Mesothelial cell of epicardium (in vitro differentiated cells): ENCODE measurements around the gene FYN. TPM values are rescaled to one million over a fixed set of nuclear protein-coding genes. Genes with fewer than 3 reads are reported as not detected.

Experiments
- DNase-seq, 2 experiments: peaks; one replicate each; pipeline ENCODE4 v3.0.0; 2021; ENCODE audit warnings: low spot score in 2 of 2; ENCODE audit not compliant: unreplicated experiment in 2 of 2
- H3K27ac Mint-ChIP-seq: 2 replicates; pipeline ENCODE4 v1.8.0; 2021; ENCODE audit warnings: mixed read lengths
- H3K27me3 Mint-ChIP-seq: 2 replicates; pipeline ENCODE4 v1.8.0; 2021; ENCODE audit warnings: low read depth, mixed read lengths
- H3K36me3 Mint-ChIP-seq: 2 replicates; pipeline ENCODE4 v1.8.0; 2021; ENCODE audit warnings: mixed read lengths
- H3K4me1 Mint-ChIP-seq: 2 replicates; pipeline ENCODE4 v1.8.0; 2021; ENCODE audit warnings: mixed read lengths
- H3K4me3 Mint-ChIP-seq: 2 replicates; pipeline ENCODE4 v1.8.0; 2021; ENCODE audit warnings: mild to moderate bottlenecking, moderate library complexity, mixed read lengths
- H3K9me3 Mint-ChIP-seq: 2 replicates; pipeline ENCODE4 v1.8.0; 2021; ENCODE audit warnings: mixed read lengths
- total RNA-seq: library from RNA; stranded (reverse); gene quantifications from 3 replicates; pipeline ENCODE4 v1.2.1, GENCODE V29; 2021
- TF ChIP-seq, protein P1 (sequence below): fragments of 200-600 bp; sonication (generic); IDR thresholded peaks from one replicate; pipeline ENCODE4 v1.5.0; 2021; ENCODE audit warnings: antibody characterized with exemption; ENCODE audit not compliant: unreplicated experiment

The FYN gene
- total RNA-seq, 1 donor from 2014 or later: 115 TPM

DNA sequence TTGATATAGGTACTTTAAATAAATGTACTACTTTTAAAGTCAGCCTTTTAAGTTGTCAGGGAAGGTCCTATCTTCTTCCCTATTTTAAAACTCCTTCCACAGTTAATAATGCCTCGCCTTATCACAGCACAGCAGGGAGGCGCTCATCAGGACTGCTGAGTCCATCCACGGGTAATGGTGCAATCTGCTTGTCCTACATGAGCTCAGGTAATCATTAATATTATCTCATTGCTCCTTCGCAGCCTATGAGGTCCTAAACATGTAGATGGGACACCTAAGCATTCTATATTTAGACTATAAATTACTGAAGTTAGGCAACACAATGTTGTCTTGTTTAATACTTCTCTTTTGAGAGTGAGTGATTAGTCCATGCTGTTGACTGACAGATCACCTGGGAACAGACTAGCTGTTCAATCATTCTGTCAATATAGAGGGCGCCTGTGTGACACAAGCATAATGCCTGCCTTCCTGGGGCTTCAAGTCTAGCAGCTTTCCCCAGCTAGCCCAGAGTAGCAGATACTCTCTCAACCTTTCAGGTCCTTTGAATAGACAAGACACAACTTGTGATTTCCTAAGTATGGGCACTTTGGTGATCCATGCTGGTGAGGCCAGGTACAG is 91.0 kb downstream of the FYN start:
- no peak overlapping the region for H3K4me3 Mint-ChIP-seq
- H3K9me3 Mint-ChIP-seq: no peaks in the 10 kb centered on the region
- H3K4me1 Mint-ChIP-seq: peaks cover 30% of the 10 kb centered on the region
- no peak for DNase-seq
- H3K36me3 Mint-ChIP-seq: peaks cover 1% of the 10 kb centered on the region
- no peak overlapping the region for H3K27ac Mint-ChIP-seq
- TF ChIP-seq, protein P1, sequence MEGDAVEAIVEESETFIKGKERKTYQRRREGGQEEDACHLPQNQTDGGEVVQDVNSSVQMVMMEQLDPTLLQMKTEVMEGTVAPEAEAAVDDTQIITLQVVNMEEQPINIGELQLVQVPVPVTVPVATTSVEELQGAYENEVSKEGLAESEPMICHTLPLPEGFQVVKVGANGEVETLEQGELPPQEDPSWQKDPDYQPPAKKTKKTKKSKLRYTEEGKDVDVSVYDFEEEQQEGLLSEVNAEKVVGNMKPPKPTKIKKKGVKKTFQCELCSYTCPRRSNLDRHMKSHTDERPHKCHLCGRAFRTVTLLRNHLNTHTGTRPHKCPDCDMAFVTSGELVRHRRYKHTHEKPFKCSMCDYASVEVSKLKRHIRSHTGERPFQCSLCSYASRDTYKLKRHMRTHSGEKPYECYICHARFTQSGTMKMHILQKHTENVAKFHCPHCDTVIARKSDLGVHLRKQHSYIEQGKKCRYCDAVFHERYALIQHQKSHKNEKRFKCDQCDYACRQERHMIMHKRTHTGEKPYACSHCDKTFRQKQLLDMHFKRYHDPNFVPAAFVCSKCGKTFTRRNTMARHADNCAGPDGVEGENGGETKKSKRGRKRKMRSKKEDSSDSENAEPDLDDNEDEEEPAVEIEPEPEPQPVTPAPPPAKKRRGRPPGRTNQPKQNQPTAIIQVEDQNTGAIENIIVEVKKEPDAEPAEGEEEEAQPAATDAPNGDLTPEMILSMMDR: no peak
- no peaks in the 10 kb centered on the region for H3K27me3 Mint-ChIP-seq

DNA sequence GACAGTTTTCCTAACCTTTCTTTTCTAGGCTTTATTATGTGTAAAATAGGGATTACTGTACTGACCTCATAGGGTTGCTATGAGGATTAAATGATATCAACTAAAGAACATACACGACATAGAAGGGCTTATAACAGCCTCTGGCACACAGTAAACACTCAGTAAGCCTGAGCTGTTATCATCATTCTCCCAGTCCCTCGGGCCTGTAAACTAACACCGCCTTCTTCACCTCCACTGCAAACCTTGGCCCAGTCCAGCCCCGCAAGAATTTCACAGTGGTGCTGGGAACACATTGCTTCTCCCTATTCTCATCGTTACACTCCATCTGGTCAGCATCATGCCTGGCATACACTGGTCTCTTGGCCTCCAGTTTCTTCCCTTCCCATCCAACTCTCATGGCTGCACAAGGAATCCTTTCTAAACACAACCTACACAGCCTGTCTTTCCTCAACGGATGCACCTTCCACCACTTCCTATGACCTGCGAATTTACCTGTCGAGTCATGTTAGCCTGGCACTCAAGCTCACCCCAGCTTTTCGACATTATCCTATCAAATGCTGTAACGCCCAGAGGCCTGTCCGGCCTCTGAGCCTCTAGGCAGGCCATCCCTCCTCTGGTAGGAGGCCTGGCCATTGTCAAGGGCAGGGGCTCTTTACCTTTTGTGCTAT is 92.1 kb downstream of the FYN start:
- no peaks in the 10 kb centered on the region for H3K27me3 Mint-ChIP-seq
- H3K27ac Mint-ChIP-seq: peak overlapping the region; percentile 59
- H3K36me3 Mint-ChIP-seq: no peaks in the 10 kb centered on the region
- H3K4me3 Mint-ChIP-seq: no peak overlapping the region
- no peak for DNase-seq
- H3K9me3 Mint-ChIP-seq: no peaks in the 10 kb centered on the region
- TF ChIP-seq, protein P1: no peak
- peaks cover 35% of the 10 kb centered on the region for H3K4me1 Mint-ChIP-seq

DNA sequence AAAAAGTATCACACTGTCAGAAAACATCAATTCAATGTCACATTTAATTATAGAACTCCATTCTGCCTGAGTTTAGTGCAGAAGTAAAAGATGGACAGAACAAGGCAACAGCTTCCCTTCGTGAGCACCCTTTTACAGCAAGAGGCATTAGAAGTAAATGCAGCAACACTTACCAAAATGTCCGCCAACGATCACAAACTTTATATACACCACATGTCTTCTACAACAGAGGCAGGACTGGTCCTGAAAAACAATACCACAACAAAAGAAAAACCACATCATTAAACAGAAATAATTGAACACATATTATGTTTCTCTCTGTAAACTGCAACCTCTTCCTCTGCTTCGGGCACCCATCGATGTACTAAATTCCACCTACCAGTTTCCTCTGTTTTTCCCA is 92.9 kb downstream of the FYN start:
- Mint-ChIP-seq H3K9me3 (no peaks in the 10 kb centered on the region), H3K27me3 (no peaks in the 10 kb centered on the region), H3K4me3 (no peak overlapping the region), H3K36me3 (no peaks in the 10 kb centered on the region), H3K4me1 (peaks cover 38% of the 10 kb centered on the region), H3K27ac (peak overlapping the region; percentile 35)
- TF ChIP-seq, protein P1: no peak
- no peak for DNase-seq

DNA sequence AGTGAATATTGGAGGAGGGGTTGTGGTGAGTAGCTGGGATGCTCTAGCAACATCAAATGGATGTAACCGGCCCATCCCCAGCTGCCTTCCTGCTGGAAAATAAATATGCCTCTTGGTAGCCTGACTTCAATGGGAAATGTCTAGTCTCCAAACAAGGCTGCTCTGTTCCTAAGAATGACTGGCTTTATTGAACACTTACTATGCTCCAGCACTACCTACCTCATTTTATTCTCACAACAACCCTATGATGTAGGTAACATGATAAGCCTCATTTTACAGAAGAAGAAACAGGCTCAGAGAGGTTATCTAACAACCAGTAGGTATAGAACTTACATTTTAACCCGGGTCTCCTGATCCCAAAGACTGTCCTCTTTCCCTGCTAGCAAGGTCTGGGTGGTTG is 93.6 kb downstream of the FYN start:
- no peaks in the 10 kb centered on the region for H3K36me3 Mint-ChIP-seq
- H3K4me3 Mint-ChIP-seq: no peak overlapping the region
- no peak for DNase-seq
- H3K4me1 Mint-ChIP-seq: peaks cover 37% of the 10 kb centered on the region
- TF ChIP-seq, protein P1: no peak
- H3K9me3 Mint-ChIP-seq: no peaks in the 10 kb centered on the region
- no peaks in the 10 kb centered on the region for H3K27me3 Mint-ChIP-seq
- no peak overlapping the region for H3K27ac Mint-ChIP-seq

DNA sequence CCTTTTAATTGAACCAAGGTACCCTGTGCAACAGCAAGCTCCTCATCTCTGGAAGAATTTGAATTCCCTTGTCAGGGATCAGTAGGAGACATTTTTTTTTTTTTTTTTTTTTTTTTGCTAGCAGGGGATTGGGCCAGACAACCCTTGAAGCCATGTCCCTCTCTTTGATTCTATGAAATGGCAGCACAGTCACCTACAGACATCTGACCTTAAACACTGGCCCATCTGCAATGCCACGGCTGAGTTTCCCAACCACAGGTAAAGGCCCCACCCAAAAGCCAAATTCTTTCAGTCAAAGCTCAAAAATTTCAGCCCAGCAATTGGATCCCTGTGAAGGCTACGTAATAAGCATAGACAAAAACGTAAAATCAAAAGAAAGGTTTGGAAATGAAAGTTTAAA is 94.2 kb downstream of the FYN start:
- Mint-ChIP-seq H3K27me3 (no peaks in the 10 kb centered on the region), H3K27ac (no peak overlapping the region), H3K9me3 (no peaks in the 10 kb centered on the region), H3K4me1 (peaks cover 31% of the 10 kb centered on the region), H3K36me3 (no peaks in the 10 kb centered on the region), H3K4me3 (no peak overlapping the region)
- no peak for DNase-seq
- TF ChIP-seq, protein P1: no peak
